Stimulated activated CD8-positive, alpha-beta memory T cell treated with anti-CD3 and anti-CD28 coated beads, Interleukin-4, amount 100 ng/mL, for 1 hour (primary cell): Measurements from ENCODE around the gene TBL2.
A peak's percentile ranks its signal among the peaks of the same experiment; 100 is the strongest.
"Not testable (repeated sequence)": the region's sequence is repeated elsewhere in the genome, so short reads cannot be mapped to it uniquely, and the experiment has no call there.

Experiments used
- DNase-seq, 2 donors: peaks; one replicate each; pipeline ENCODE4 v3.0.0-alpha.2; 2020; ENCODE audit warnings: low read depth in 2 of 2, low spot score in 1 of 2

TBL2 gene

GRCh38 chr7:73606801-73607691, 28.7 kb upstream of the TBL2 start:
- peak; percentile 23 to 40 for DNase-seq

GRCh38 chr7:73605601-73606220, 27.3 kb upstream of the TBL2 start:
- DNase-seq = no peak

GRCh38 chr7:73602721-73603651, 24.6 kb upstream of the TBL2 start:
- DNase-seq = no peak

- no peak for DNase-seq
These were observed 21.5 kb upstream of the TBL2 start for GRCh38 chr7:73599916-73600315.

- DNase-seq = no peak
These were observed 20.9 kb upstream of the TBL2 start for GRCh38 chr7:73599151-73599882.

GRCh38 chr7:73597978-73598782, 19.8 kb upstream of the TBL2 start:
- no peak for DNase-seq

GRCh38 chr7:73596191-73597065, 18.0 kb upstream of the TBL2 start:
- DNase-seq = no peak

GRCh38 chr7:73595358-73595757, 17.0 kb upstream of the TBL2 start:
- DNase-seq = no peak

GRCh38 chr7:73593207-73594045, 15.0 kb upstream of the TBL2 start:
- DNase-seq = no peak

- DNase-seq = no peak
These were observed 8.5 kb upstream of the TBL2 start for GRCh38 chr7:73586911-73587310.

GRCh38 chr7:73585196-73585595, 6.8 kb upstream of the TBL2 start:
- DNase-seq = no peak

GRCh38 chr7:73582664-73583202, 4.4 kb upstream of the TBL2 start:
- DNase-seq = no peak

GRCh38 chr7:73581006-73581405, 2.6 kb upstream of the TBL2 start:
- DNase-seq = not testable (repeated sequence)

GRCh38 chr7:73577627-73578341, 595 bp downstream of the TBL2 start:
- DNase-seq = no peak

- no peak for DNase-seq
These were observed 4.6 kb downstream of the TBL2 start for GRCh38 chr7:73573791-73574190.

- no peak for DNase-seq
These were observed 5.1 kb downstream of the TBL2 start for GRCh38 chr7:73573276-73573675.

- DNase-seq = no peak
These were observed 5.6 kb downstream of the TBL2 start for GRCh38 chr7:73572767-73573186.
